Small intestine (tissue), 7 donors: Measurements from ENCODE around the gene NFIX. TPM values are rescaled to one million over a fixed set of nuclear protein-coding genes. Genes with fewer than 3 reads are reported as not detected.

Source experiments
- DNase-seq, 2 donors: peaks; one replicate each; pipeline versions ENCODE4 v3.0.0 to v3.0.0-alpha.2; 2013
- FAIRE-seq: peaks from 2 replicates; lab custom pipeline; 2012; peaks lifted over from hg19 to GRCh38; lab: Jason Lieb, UNC
- H3K27ac ChIP-seq, 3 donors: one replicate each; pipeline ENCODE4 v1.5.1; 2013; ENCODE audit warnings: low read length in 2 of 3, mild to moderate bottlenecking in 2 of 3, control low read depth in 1 of 3, inconsistent platforms in 1 of 3, low read depth in 1 of 3, moderate library complexity in 1 of 3
- H3K27me3 ChIP-seq, 3 donors: one replicate each; pipeline ENCODE4 v1.6.1; 2013; ENCODE audit warnings: low read length in 3 of 3, inconsistent platforms in 1 of 3; ENCODE audit not compliant: control insufficient read depth in 3 of 3, insufficient read depth in 3 of 3
- H3K36me3 ChIP-seq, 3 donors: one replicate each; pipeline ENCODE4 v1.6.1; 2013; ENCODE audit warnings: low read length in 3 of 3, inconsistent platforms in 1 of 3, low read depth in 1 of 3, mild to moderate bottlenecking in 1 of 3, moderate library complexity in 1 of 3; ENCODE audit not compliant: control insufficient read depth in 3 of 3, insufficient read depth in 2 of 3
- H3K4me1 ChIP-seq, 3 donors: one replicate each; pipeline ENCODE4 v1.6.1; 2013; ENCODE audit warnings: low read length in 2 of 3, inconsistent platforms in 1 of 3, low read depth in 1 of 3, mild to moderate bottlenecking in 1 of 3, moderate library complexity in 1 of 3; ENCODE audit not compliant: control insufficient read depth in 3 of 3, insufficient read depth in 2 of 3
- H3K4me3 ChIP-seq, 3 donors: one replicate each; pipeline ENCODE4 v1.5.1; 2013; ENCODE audit warnings: low read length in 3 of 3, control low read depth in 1 of 3, inconsistent platforms in 1 of 3, low read depth in 1 of 3, mild to moderate bottlenecking in 1 of 3, moderate library complexity in 1 of 3
- H3K9me3 ChIP-seq, 2 donors: one replicate each; pipeline ENCODE4 v1.6.1; 2013; ENCODE audit warnings: low read depth in 1 of 2, low read length in 1 of 2; ENCODE audit not compliant: control insufficient read depth in 2 of 2, insufficient read depth in 1 of 2
- WGBS, 3 donors: extraction: QIAGEN DNeasy Blood & Tissue Kit; methylation state at CpG; one replicate each; pipeline ENCODE4 v1.1.7; 2013; 5-methylcytosine and 5-hydroxymethylcytosine counted together
- polyA plus RNA-seq, 4 donors: library from polyadenylated mRNA; stranded (reverse) in 3 of 4; unstranded in 1 of 4; fragments of 200-250 nt in 3 of 4; fragments of 120-200 nt in 1 of 4; gene quantifications; one replicate each; pipeline versions ENCODE4 v1.2.1 to v1.2.3, GENCODE V29; 2013
- donor health status: healthy with polysubstance abuse.
- donor health status: control.
- donor health status: control.
- donor health status: Bipolar disorder and iron deficiency.
- donor health status: healthy.

The NFIX gene
- polyA plus RNA-seq, 4 donors: 2.9 to 31.4 (median 10.0) TPM

DNA sequence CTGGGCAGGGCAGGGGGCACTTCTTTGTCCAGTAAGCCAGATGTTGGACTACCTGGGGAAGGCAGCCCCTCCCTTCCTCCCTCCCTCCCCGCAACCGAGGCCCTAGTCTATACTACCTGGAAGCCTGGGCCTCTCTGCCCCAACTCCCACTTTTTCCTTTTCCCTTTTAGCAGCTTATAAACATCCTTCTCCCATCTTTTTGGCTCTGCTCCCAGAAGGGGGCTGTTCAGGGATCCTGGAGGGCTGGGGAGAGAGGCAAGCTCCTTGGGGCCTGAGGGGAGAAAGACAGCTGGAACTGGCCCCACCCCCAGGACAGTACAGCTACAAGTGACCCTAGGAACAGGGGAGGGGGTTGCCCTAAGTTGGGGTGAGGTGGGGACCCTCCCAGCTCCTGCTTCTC is 62.5 kb downstream of the NFIX start:
- Histone ChIP-seq H3K36me3 (no peaks in the 10 kb centered on the region), H3K27me3 (peaks cover 0 to 48% (median 0%) of the 10 kb centered on the region in 3 donors), H3K27ac (peak overlapping the region in 1 of 3 donors; percentile 73), H3K4me1 (peaks cover 2 to 70% (median 16%) of the 10 kb centered on the region in 3 donors), H3K9me3 (no peaks in the 10 kb centered on the region), H3K4me3 (no peak overlapping the region)
- WGBS, 3 donors: 61 to 75% (median 64%) methylated on average over 2 of the region's 2 CpGs
- peak in 1 of 2 donors; percentile 43 for DNase-seq
- FAIRE-seq: no peak

DNA sequence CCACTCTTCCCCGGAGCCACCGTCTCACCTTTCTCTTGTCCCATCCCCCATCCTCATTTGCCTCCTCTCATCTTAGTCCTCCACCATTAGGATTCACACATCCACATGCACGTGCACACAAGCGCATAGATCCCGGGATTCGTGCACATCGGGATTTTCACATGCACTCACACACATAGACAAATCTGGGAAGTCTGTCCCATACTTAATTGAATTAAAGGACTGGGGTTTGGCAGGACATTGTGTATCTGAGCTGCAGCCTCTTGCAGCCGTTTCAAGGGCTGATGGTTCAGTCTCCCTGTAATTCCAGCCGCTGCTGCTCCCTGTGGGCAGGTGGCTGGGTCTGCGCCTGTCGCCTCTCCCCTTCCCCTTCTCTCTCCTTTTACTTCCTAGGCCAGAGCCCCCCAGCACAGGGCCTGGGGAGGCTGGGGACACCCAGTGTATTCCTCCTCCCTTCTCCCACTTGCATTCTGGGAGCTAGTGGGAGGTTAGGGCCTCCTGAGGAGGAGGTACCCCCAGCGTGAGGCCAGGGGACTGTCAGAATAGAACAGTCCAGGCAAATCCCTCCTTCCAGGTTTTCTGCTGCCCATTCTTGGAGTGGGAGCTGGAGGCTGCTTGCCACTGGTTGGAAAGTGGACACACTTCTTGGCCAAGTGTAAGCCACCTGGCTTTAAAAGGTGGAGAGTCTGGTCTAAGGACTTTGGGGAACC is 63.8 kb downstream of the NFIX start:
- no peak for FAIRE-seq
- DNase-seq: no peak
- Histone ChIP-seq H3K4me3 (no peak overlapping the region), H3K4me1 (peaks cover 2 to 57% (median 16%) of the 10 kb centered on the region in 3 donors), H3K9me3 (no peaks in the 10 kb centered on the region), H3K27me3 (peaks cover 0 to 43% (median 0%) of the 10 kb centered on the region in 3 donors), H3K27ac (no peak overlapping the region), H3K36me3 (no peaks in the 10 kb centered on the region)
- WGBS, 3 donors: 71 to 83% (median 80%) methylated on average over 12 of the region's 12 CpGs

DNA sequence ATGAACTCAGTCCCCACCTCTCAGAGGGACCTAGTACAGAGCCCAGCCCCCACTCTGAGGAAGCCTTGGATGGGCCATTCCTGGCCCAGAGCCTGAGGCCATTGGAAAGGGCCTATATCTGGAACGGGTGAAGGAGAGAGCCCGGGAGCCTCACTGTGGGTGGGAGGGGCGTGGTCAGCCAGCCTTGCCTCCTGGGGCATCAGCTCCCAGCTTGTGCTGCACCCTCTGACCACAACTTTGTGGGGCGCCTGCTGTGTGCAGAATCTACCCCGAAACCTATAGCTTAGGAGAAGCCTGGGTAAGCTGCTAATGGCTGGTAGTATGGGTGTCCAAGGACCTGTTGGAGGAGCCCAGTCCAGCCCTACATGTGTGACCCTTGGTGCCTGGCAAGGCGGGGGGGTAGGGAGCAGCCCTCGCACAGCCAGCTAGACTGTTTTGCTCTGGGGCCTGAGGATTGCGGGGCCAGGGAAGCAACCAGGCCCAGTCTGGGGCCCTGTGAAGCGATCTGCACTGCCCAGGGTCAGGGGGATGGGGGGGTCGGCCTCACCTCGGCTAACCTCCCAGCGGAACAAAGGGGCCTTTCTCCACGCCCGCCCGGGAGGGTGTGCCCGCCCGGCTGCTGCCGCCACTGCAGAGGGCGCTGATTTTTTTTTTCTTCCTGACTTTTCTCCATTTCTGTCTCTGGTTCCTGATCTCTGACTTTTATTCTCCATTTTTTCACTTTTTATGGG is 65.1 kb downstream of the NFIX start:
- FAIRE-seq (no peak), DNase-seq (peak in 1 of 2 donors; percentile 52)
- peaks cover 0 to 40% (median 0%) of the 10 kb centered on the region in 3 donors for H3K27me3 ChIP-seq
- H3K27ac ChIP-seq: no peak overlapping the region
- no peaks in the 10 kb centered on the region for H3K36me3 ChIP-seq
- no peak overlapping the region for H3K4me3 ChIP-seq
- 15 to 34% (median 21%) methylated on average over 18 to 19 of the region's 19 CpGs for WGBS, 3 donors
- peaks cover 1 to 44% (median 11%) of the 10 kb centered on the region in 3 donors for H3K4me1 ChIP-seq
- H3K9me3 ChIP-seq: no peaks in the 10 kb centered on the region

DNA sequence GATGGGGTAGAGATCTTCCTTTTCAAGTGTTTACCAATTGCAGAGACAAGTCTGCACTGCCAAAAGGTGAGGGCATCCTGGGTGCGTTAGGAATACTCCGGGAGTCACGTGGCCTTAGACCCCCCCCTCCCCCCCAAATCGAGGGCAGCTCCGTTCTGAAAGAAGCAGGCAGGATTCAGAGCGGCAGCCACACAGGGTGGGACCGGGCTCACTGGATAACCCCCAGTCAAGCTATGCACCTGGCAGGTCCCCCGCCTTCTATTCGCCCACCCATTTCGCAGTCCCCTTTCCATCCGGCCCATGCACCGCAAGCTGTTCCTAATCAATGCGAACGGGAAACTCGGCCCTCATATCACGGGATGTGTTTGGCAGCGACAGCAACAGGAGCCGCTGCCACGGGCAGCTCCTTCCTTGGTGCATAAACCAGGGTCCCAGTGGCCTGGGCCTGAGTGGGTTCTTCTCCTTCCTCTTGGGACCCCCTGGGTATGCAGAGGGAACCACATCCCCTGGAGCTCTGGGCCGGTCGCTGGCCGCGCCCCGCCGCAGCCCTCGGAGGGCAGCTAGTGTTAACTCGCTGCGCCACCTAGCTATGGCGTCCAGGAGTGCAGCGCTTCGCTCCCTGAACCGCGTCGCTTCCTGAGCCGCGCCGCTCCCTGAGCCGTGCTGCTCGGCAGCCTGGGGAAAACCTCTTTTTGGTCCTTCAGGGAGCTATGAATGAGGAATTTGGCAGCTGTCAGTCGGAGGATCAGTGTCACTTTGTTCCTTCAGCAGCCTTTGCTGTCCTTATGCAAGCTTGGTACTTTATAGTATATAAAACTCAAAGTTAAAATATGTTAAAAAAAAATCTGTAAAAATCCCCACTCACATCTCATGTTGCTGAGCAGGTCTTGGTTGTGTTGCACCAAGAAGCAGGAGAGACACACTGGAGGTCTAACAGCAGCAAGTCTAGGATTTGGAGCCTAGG is 66.0 kb downstream of the NFIX start:
- Histone ChIP-seq H3K27me3 (peaks cover 0 to 36% (median 0%) of the 10 kb centered on the region in 3 donors), H3K4me3 (peak overlapping the region in 2 of 3 donors; percentile 34 to 37), H3K27ac (peak overlapping the region in 1 of 3 donors; percentile 27), H3K9me3 (no peaks in the 10 kb centered on the region), H3K36me3 (no peaks in the 10 kb centered on the region), H3K4me1 (peaks cover 0 to 35% (median 11%) of the 10 kb centered on the region in 3 donors)
- FAIRE-seq (no peak), DNase-seq (peak; percentile 78 to 90)
- 1% methylated on average over 40 of the region's 40 CpGs for WGBS, 3 donors

DNA sequence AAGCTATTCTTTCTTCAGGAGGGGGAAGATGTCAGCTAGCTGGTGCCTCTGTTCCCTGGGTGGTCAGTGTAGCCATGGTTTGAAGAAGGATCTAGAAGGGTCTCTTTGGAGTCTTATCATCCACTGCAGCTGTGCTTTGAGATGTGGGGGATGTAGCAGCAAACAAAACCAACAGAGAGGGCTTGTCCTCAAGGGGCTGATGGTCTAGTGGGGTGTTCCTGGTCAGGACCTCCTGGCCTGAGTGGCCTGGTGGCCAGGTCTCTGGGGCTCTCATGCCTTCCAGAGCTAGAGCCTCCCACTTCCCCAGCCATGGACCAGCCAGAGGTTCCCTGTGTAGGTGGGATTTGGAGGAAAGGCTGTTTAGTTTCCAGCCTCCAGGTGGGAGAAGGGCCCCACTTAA is 67.0 kb downstream of the NFIX start:
- Histone ChIP-seq H3K9me3 (no peaks in the 10 kb centered on the region), H3K4me1 (peaks cover 3 to 31% (median 6%) of the 10 kb centered on the region in 3 donors), H3K27me3 (peaks cover 0 to 32% (median 0%) of the 10 kb centered on the region in 3 donors), H3K4me3 (no peak overlapping the region), H3K36me3 (no peaks in the 10 kb centered on the region), H3K27ac (no peak overlapping the region)
- FAIRE-seq (no peak), DNase-seq (no peak)

DNA sequence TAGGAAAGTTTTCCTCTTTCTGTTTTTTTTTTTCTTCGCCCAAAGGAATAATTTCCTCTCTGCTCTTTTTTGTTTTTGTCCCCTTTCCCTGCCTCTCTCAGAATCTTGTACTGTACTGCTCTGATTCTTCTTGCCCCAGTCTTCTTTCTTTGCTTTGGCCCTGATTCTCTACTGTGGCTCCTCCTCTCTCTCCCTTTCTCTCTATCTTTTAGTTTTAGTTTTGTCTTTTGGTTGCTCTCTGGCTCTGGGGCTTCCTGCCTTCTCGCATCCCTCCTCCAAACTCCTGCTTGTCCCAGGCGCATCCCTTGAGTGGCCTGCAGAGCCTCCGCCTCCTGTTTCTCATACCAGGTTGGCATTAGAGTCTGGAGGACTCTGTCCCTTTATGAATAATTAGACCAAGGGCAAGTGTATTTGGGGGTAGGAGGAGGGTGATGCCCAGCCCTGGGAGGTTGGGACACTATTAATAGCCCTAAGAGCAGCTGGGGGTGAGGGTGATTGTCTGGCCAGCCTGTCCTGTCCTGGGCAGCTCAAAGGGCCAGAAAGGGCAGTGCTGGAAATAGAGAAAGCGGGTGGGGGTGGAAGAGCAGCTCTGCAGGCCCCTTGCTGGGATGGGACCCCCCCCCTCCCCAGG is 68.3 kb downstream of the NFIX start:
- Histone ChIP-seq H3K27me3 (peaks cover 0 to 31% (median 0%) of the 10 kb centered on the region in 3 donors), H3K27ac (no peak overlapping the region), H3K9me3 (no peaks in the 10 kb centered on the region), H3K4me3 (no peak overlapping the region), H3K4me1 (peaks cover 3 to 39% (median 6%) of the 10 kb centered on the region in 3 donors), H3K36me3 (no peaks in the 10 kb centered on the region)
- 64 to 81% (median 74%) methylated on average over 5 of the region's 5 CpGs for WGBS, 3 donors
- DNase-seq (no peak), FAIRE-seq (no peak)

DNA sequence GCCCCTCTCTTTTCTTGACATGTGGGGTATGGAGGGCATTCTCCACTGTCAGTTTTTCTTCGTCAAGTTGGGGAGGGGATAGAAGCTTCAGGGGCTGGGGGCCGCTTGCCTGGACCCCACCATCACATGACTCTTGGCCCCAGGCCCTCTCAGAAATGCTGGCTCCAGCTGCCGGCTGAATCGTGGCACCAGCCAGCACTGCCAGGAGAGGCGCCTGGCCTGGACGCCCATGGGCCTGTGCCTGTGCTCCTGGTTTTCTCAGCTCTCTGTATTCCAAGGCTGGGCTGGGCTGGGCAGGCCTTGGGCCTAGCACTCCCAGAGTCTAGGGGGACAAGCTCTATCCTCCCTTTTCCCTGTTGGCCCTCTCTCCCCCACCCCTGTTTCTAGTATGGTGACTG is 68.8 kb downstream of the NFIX start:
- 73 to 74% (median 73%) methylated on average over 6 of the region's 6 CpGs for WGBS, 3 donors
- Histone ChIP-seq H3K4me1 (peaks cover 3 to 43% (median 7%) of the 10 kb centered on the region in 3 donors), H3K27me3 (peaks cover 0 to 31% (median 0%) of the 10 kb centered on the region in 3 donors), H3K36me3 (peaks cover 0 to 4% (median 0%) of the 10 kb centered on the region in 3 donors), H3K27ac (peak overlapping the region in 1 of 3 donors; percentile 1), H3K9me3 (no peaks in the 10 kb centered on the region), H3K4me3 (no peak overlapping the region)
- FAIRE-seq (no peak), DNase-seq (no peak)
